GM19328 (cell line): ENCODE measurements around the gene NAV2.
"Not testable (repeated sequence)": the region's sequence is repeated elsewhere in the genome, so short reads cannot be mapped to it uniquely, and the experiment has no call there.

Experiments used
- ATAC-seq: cut with Tn5 transposase; IDR thresholded peaks from one replicate; pipeline ENCODE4 v1.9.1; 2021; ENCODE audit warnings: mild to moderate bottlenecking, moderate library complexity; ENCODE audit not compliant: unreplicated experiment

Gene NAV2

DNA sequence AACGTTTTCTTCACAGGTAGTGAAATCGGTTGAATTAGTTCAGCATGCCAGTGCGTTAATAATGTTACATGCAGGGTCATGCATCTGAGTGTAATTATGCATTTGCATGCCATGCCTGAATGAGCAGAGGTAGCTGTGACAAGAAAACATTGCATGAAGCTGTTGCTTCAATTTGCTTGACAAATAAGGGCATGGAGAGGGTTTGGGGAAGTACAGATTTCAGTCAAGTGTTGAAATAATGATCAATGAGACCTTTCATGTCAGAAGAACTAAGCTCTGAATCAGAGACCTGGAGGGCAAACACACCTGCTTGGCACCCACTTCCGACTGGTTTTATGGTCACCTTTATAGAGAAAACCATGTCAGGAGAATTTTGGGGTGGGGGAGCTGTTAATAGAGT lies 226.2 kb downstream of the NAV2 start:
- no peak for ATAC-seq

GRCh38 chr11:19939415-19939929 lies 226.8 kb downstream of the NAV2 start:
- ATAC-seq = no peak

- no peak for ATAC-seq
Observed at GRCh38 chr11:19940831-19941230, 228.2 kb downstream of the NAV2 start.

DNA sequence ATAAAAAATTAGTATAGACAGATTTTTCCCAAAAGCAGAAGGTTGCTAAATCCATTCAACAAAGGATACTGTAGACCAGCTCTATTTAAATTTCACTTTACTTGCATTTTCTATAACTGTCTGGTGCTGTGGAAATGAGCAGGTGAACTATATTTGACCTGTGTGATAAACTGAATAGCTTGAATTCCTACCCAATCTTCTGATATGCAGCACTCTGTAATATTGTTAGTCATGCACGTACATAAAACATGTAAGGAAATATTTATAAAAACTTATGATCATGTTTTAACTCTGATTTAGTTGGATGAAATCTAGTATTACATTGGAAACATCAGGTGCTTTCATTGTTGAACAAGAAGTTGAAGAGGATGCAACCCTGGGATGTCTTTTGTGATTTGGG lies 234.0 kb downstream of the NAV2 start:
- ATAC-seq = no peak

DNA sequence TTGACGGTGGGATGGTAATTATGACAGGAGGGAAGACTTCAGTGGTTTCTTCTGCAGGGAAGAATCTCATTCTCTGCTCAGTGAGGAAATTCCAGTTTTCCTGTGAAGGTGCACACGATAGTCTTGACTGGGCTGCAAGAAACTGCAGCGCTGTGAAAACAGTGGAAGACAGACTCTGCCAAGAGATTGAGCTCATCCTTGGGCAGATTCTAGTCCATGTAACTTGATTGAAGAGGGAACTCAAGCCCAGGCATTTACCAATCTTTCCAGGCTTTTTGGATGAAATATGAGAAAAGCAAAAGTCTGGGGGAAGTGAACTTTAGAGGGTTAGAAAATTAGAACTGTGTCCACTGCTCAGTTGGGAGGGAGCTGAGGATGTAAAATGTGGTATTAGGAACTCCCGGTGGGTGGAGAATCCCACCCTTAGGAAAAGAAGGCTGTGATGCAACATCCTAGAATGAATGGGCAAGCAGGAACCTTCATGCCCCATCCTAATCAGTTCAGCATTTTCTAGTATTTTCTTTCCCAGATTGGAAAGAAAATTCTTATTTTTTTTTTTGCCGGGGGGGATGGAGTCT lies 235.0 kb downstream of the NAV2 start:
- ATAC-seq = no peak

GRCh38 chr11:19949606-19950005 lies 237.0 kb downstream of the NAV2 start:
- ATAC-seq = no peak

- ATAC-seq = peak; percentile 76
Observed at GRCh38 chr11:19951558-19952115, 239.0 kb downstream of the NAV2 start.

GRCh38 chr11:19952116-19952605 lies 239.5 kb downstream of the NAV2 start:
- no peak for ATAC-seq

DNA sequence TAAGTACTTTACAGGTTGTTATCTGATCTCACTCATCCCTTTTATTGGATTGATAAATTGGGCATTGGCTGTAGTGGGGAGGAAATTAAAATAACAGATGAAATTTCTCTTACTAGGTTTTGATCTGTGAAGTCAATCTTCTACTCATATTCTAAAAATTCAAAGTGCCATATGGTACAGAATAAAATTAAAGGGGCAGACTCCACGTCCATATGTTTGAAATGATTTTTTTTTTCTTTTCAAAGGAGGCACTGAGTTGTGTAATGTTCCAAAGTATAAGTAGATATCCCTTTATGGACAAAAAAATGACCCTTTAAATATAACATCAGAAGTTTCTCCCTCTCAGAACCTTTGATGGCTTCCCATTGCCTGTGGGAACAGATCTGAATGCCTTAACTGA lies 240.3 kb downstream of the NAV2 start:
- ATAC-seq = no peak

DNA sequence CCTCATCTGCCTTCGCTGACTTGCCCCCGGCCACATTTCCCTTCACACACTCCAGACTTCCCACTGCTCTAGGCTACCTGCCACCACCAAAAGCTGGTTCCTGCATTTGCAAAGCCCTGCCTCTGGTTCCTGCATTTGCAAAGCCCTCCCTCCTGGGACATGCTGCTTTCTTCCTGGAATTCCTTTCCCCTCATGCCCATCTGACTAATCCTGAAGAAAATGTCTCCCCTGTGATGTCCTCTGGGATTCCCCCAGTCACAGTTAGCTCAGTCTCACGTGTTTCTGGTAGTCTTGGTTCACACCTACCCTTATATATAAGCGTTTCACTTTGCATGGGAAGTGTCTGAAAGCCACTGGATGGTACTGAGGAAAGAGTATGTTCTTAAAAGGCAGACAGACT lies 240.7 kb downstream of the NAV2 start:
- no peak for ATAC-seq

DNA sequence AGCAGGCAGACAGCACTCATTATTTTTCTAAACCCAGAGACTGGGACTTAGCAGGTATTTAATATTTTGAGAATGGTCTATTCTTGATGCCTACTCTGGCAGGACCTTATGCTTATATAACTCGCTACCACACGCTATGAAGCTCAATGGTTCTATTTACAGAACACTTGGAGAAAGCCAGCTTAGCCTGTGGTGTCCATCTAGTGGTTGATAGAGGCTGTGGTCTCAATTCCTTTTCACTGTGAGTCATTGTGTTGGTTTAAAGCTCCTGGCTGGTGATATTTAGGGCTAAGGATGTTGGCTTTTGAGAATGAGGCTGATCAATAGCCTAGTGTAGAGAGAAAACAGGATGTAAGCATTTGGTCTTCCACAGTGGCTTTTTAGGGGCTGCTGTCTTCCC lies 241.3 kb downstream of the NAV2 start:
- ATAC-seq = no peak

GRCh38 chr11:19954899-19955298 lies 242.3 kb downstream of the NAV2 start:
- no peak for ATAC-seq

DNA sequence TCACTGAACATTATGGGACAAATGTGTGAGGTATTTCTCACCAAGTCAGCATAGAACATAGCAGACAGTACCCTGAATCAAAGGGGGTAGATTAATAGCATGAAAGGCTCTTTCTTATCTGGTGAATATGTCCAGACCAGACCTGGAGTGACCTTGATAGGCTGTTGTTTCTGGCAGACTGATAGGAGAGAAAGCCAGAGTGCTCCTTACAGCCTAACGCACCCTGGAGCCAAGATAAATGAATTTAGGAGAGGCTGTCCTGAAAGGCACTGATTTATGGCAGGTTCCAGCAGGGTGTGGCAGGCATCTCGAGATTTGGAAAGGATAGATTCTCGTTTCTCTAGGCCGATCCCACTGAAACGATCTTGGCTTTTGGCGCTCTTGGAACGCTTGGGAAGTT lies 243.0 kb downstream of the NAV2 start:
- no peak for ATAC-seq

GRCh38 chr11:19956228-19956627 lies 243.6 kb downstream of the NAV2 start:
- no peak for ATAC-seq

- ATAC-seq = no peak
Observed at GRCh38 chr11:19957294-19957943, 244.8 kb downstream of the NAV2 start.

GRCh38 chr11:19958204-19958603 lies 245.6 kb downstream of the NAV2 start:
- ATAC-seq = no peak

- ATAC-seq = no peak
Observed at GRCh38 chr11:19959210-19959609, 246.6 kb downstream of the NAV2 start.

GRCh38 chr11:19959648-19960059 lies 247.0 kb downstream of the NAV2 start:
- ATAC-seq = no peak

GRCh38 chr11:19960410-19960809 lies 247.8 kb downstream of the NAV2 start:
- not testable (repeated sequence) for ATAC-seq

- ATAC-seq = no peak
Observed at GRCh38 chr11:19961225-19961624, 248.6 kb downstream of the NAV2 start.

- ATAC-seq = no peak
Observed at GRCh38 chr11:19962053-19962800, 249.6 kb downstream of the NAV2 start.

DNA sequence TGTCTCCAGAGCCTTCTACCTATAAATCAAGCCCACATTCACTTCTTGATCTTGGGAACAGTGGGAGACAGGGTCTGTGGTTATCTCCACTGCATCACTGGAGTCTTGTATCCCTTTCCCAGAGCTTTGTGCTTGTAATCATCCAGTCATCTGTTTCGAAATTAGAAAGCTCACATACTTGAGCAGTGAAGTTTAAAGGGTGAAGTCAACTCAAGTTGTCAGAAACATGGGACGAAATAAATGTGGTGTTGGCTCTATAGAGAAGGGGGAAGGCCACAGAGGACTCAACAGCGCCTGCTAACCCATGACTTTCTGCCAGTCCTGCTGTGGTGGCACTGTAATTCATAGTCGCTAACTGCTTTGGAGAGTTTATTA lies 250.2 kb downstream of the NAV2 start:
- no peak for ATAC-seq
